ENCODE data around the gene TRIM44.
"Not testable (repeated sequence)": the region's sequence is repeated elsewhere in the genome, so short reads cannot be mapped to it uniquely, and the experiment has no call there.

Gene TRIM44

GRCh38 chr11:35709376-35709775 lies 46.8 kb downstream of the TRIM44 start:
- in situ Hi-C loops (cut with HindIII; ENCODE audit: low pct_ligation_motif_present, low sequenced_read_pairs) = no loop called here
- no peak overlapping the region for H3K27ac ChIP-seq
- H3K36me3 ChIP-seq (replicated peaks) = no peaks in the 10 kb centered on the region
- no peak overlapping the region for H3K4me3 ChIP-seq (ENCODE audit: low read depth, low read length)
- no peak for DNase-seq
- no peaks in the 10 kb centered on the region for H3K27me3 ChIP-seq (replicated peaks)
- no peak for TF ChIP-seq CTCF (IDR thresholded peaks at IDR 0.05; ENCODE audit: low read depth, low read length, missing control alignments)

GRCh38 chr11:35711173-35711910 lies 48.8 kb downstream of the TRIM44 start:
- in situ Hi-C loops (cut with HindIII; ENCODE audit: low pct_ligation_motif_present, low sequenced_read_pairs) = no loop called here
- no peak for DNase-seq
- peak; percentile 18 for TF ChIP-seq CTCF (IDR thresholded peaks at IDR 0.05; ENCODE audit: low read depth, low read length, missing control alignments)
- no peak overlapping the region for H3K27ac ChIP-seq
- H3K36me3 ChIP-seq (replicated peaks) = no peaks in the 10 kb centered on the region
- H3K4me3 ChIP-seq (ENCODE audit: low read depth, low read length) = no peak overlapping the region
- H3K27me3 ChIP-seq (replicated peaks) = no peaks in the 10 kb centered on the region

GRCh38 chr11:35711924-35712323 lies 49.3 kb downstream of the TRIM44 start:
- DNase-seq = no peak
- in situ Hi-C loops (cut with HindIII; ENCODE audit: low pct_ligation_motif_present, low sequenced_read_pairs) = no loop called here

GRCh38 chr11:35712533-35712932 lies 50.0 kb downstream of the TRIM44 start:
- Histone ChIP-seq H3K27me3 (replicated peaks) (no peaks in the 10 kb centered on the region), H3K4me3 (ENCODE audit: low read depth, low read length) (no peak overlapping the region), H3K27ac (no peak overlapping the region), H3K36me3 (replicated peaks) (no peaks in the 10 kb centered on the region)
- no peak for TF ChIP-seq CTCF (IDR thresholded peaks at IDR 0.05; ENCODE audit: low read depth, low read length, missing control alignments)
- in situ Hi-C loops (cut with HindIII; ENCODE audit: low pct_ligation_motif_present, low sequenced_read_pairs) = no loop called here
- DNase-seq = no peak

More at GRCh38 chr11:35711924-35712323, 49.3 kb downstream of the TRIM44 start:
- no peak overlapping the region for H3K4me3 ChIP-seq (ENCODE audit: low read depth, low read length)
- no peak overlapping the region for H3K27ac ChIP-seq
- H3K27me3 ChIP-seq (replicated peaks) = no peaks in the 10 kb centered on the region
- TF ChIP-seq CTCF (IDR thresholded peaks at IDR 0.05; ENCODE audit: low read depth, low read length, missing control alignments) = no peak
- no peaks in the 10 kb centered on the region for H3K36me3 ChIP-seq (replicated peaks)

- TF ChIP-seq CTCF (IDR thresholded peaks at IDR 0.05; ENCODE audit: low read depth, low read length, missing control alignments) = no peak
- H3K27ac ChIP-seq = peak overlapping the region; percentile 26
- no peak overlapping the region for H3K4me3 ChIP-seq (ENCODE audit: low read depth, low read length)
- no peaks in the 10 kb centered on the region for H3K36me3 ChIP-seq (replicated peaks)
- DNase-seq = peak; percentile 86
- in situ Hi-C loops (cut with HindIII; ENCODE audit: low pct_ligation_motif_present, low sequenced_read_pairs) = no loop called here
- H3K27me3 ChIP-seq (replicated peaks) = no peaks in the 10 kb centered on the region
Measured at GRCh38 chr11:35714882-35715627, 52.5 kb downstream of the TRIM44 start.

GRCh38 chr11:35715677-35716076 lies 53.1 kb downstream of the TRIM44 start:
- H3K27me3 ChIP-seq (replicated peaks); H3K36me3 ChIP-seq (replicated peaks); H3K27ac ChIP-seq; H3K4me3 ChIP-seq (ENCODE audit: low read depth, low read length); DNase-seq; in situ Hi-C loops (cut with HindIII; ENCODE audit: low pct_ligation_motif_present, low sequenced_read_pairs): not testable (repeated sequence)

Measured in brain microvascular endothelial cell (primary cell).